Body of pancreas (tissue), 4 donors: Measurements from ENCODE around the gene SLC38A8. TPM values are rescaled to one million over a fixed set of nuclear protein-coding genes. Genes with fewer than 3 reads are reported as not detected.
A peak's percentile ranks its signal among the peaks of the same experiment; 100 is the strongest.

Experiments
- ATAC-seq: fragments of 150-250 bp; one replicate; pipeline ENCODE4 v1.9.1; 2016
- DNase-seq, 4 donors: peaks; one replicate each; pipeline ENCODE4 v3.0.0-alpha.2; 2019
- H3K27ac ChIP-seq, 4 donors: fragments of 200-600 bp; sonication (generic); 1 replicate in 3 of 4; 2 replicates in 1 of 4; pipeline versions ENCODE4 v1.5.1 to v1.6.1; 2016 to 2019; ENCODE audit warnings: mild to moderate bottlenecking in 1 of 4, mixed read lengths in 1 of 4, moderate library complexity in 1 of 4
- H3K27me3 ChIP-seq, 2 donors: fragments of 200-600 bp; sonication (generic); one replicate each; pipeline ENCODE4 v1.6.0; 2016; ENCODE audit warnings: mild to moderate bottlenecking in 1 of 2
- H3K36me3 ChIP-seq, 2 donors: fragments of 200-600 bp; sonication (generic); replicated peaks in 1 of 2; 2 replicates each; pipeline ENCODE4 v1.5.1; 2016; ENCODE audit warnings: low read depth in 2 of 2; ENCODE audit not compliant: insufficient read depth in 1 of 2
- H3K4me1 ChIP-seq: fragments of 200-600 bp; sonication (generic); one replicate; pipeline ENCODE4 v1.6.0; 2016
- H3K4me3 ChIP-seq, 2 donors: fragments of 200-600 bp; sonication (generic); 1 replicate in 1 of 2; 2 replicates in 1 of 2; pipeline ENCODE4 v1.5.1; 2016 to 2019
- H3K9me3 ChIP-seq, 3 donors: fragments of 200-600 bp; sonication (generic); 1 replicate in 2 of 3; 2 replicates in 1 of 3; pipeline ENCODE4 v1.5.1; 2016
- CTCF ChIP-seq, 7 experiments: fragments of 450-650 bp in 4 of 7; fragments of 200-600 bp in 3 of 7; sonication (generic) in 3 of 7; IDR thresholded peaks; one replicate each; pipeline ENCODE4 v1.5.1; 2016 to 2019; ENCODE audit warnings: antibody characterized with exemption in 7 of 7
- POLR2A ChIP-seq, 3 donors: fragments of 450-650 bp; IDR thresholded peaks; one replicate each; pipeline ENCODE4 v1.6.1; 2016; ENCODE audit warnings: antibody characterized with exemption in 3 of 3, mild to moderate bottlenecking in 2 of 3
- WGBS, 2 donors: methylation state at CpG; one replicate each; pipeline ENCODE4 v1.1.5; 2017; 5-methylcytosine and 5-hydroxymethylcytosine counted together
- intact Hi-C: fragments of 100-400 bp; cut with DNase I; formaldehyde crosslinking; loops from one replicate; pipeline ENCODE4 v1.15.1; 2023
- total RNA-seq, 2 donors: library from RNA; depleted of rRNA; stranded (reverse); fragments of >200 nt; gene quantifications; one replicate each; pipeline ENCODE4 v1.1.0, GENCODE V29; 2016

SLC38A8 gene
- total RNA-seq, 2 donors from 2014 or later: not detected

GRCh38 chr16:84018710-84019109, 23.9 kb downstream of the SLC38A8 start:
- DNase-seq (no peak), ATAC-seq (no peak)
- Histone ChIP-seq H3K36me3 (no peaks in the 10 kb centered on the region), H3K4me3 (no peak overlapping the region), H3K27me3 (no peaks in the 10 kb centered on the region), H3K27ac (no peak overlapping the region), H3K9me3 (peaks cover 0 to 4% (median 0%) of the 10 kb centered on the region in 3 donors), H3K4me1 (no peaks in the 10 kb centered on the region)
- TF ChIP-seq CTCF (IDR thresholded peaks at IDR 0.05) (no peak), POLR2A (IDR thresholded peaks at IDR 0.05) (no peak)
- 83 to 89% methylated on average over 4 of the region's 4 CpGs for WGBS, 2 donors
- intact Hi-C loops: no loop called here

DNA sequence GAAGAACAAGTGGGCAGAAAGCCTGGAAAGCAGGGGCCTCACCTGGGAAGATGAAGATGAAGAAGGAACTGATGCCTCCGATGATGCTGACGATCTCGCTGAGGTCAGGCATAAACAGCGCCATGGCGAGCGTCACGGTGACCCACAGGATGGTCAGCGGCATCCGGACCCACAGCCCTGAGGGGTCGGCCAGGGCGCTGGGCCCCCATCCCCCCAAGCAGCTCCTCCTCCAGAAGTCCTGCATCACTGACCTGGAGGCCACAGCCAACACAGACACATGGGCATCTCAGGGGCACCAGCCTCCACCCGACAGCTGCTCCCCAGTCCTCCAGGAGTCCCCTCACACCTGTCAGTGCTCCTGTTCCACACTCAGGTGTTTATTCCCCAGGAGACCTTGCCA, 26.1 kb downstream of the SLC38A8 start:
- no peaks in the 10 kb centered on the region for H3K36me3 ChIP-seq
- no peak overlapping the region for H3K27ac ChIP-seq
- H3K9me3 ChIP-seq: peaks cover 0 to 4% (median 0%) of the 10 kb centered on the region in 3 donors
- no peak overlapping the region for H3K4me3 ChIP-seq
- 88 to 90% methylated on average over 7 to 12 of the region's 12 CpGs for WGBS, 2 donors
- ATAC-seq (no peak), DNase-seq (no peak)
- no peak for TF ChIP-seq POLR2A (IDR thresholded peaks at IDR 0.05)
- no peak for TF ChIP-seq CTCF (IDR thresholded peaks at IDR 0.05)
- intact Hi-C loops: no loop called here
- no peaks in the 10 kb centered on the region for H3K4me1 ChIP-seq
- no peaks in the 10 kb centered on the region for H3K27me3 ChIP-seq

DNA sequence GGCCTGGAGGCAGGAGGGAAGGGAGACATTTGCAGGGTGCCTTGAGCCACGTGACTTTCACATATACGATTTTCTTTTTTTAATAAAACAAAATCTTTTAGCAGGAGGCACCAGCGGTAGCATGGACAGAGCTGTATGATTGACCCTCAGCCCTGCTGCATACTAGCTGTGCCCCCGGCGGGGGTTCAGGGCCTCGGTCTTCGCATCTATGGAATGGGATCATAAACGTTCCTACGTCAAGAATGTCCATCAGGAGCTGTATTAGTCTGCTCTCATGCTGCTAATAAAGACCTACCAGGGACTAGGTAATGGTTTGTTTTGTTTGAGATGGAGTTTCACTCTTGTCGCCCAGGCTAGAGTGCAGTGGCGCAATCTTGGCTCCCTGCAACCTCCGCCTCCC, 27.2 kb downstream of the SLC38A8 start:
- H3K36me3 ChIP-seq: no peaks in the 10 kb centered on the region
- intact Hi-C loops: no loop called here
- no peaks in the 10 kb centered on the region for H3K4me1 ChIP-seq
- no peak overlapping the region for H3K4me3 ChIP-seq
- H3K27me3 ChIP-seq: no peaks in the 10 kb centered on the region
- H3K9me3 ChIP-seq: no peaks in the 10 kb centered on the region
- DNase-seq (no peak), ATAC-seq (no peak)
- no peak overlapping the region for H3K27ac ChIP-seq
- TF ChIP-seq POLR2A (IDR thresholded peaks at IDR 0.05): no peak
- 78 to 87% methylated on average over 12 of the region's 12 CpGs for WGBS, 2 donors

- intact Hi-C loops: no loop called here
- H3K27me3 ChIP-seq: no peaks in the 10 kb centered on the region
- ATAC-seq (no peak), DNase-seq (no peak)
- H3K9me3 ChIP-seq: no peaks in the 10 kb centered on the region
- no peaks in the 10 kb centered on the region for H3K36me3 ChIP-seq
- no peak overlapping the region for H3K4me3 ChIP-seq
- H3K27ac ChIP-seq: no peak overlapping the region
- WGBS, 2 donors: 57 to 64% methylated on average over 8 to 14 of the region's 14 CpGs
- H3K4me1 ChIP-seq: no peaks in the 10 kb centered on the region
- TF ChIP-seq POLR2A (IDR thresholded peaks at IDR 0.05) (no peak), CTCF (IDR thresholded peaks at IDR 0.05) (peak in 1 of 7 experiments; percentile 7)
Measured at GRCh38 chr16:84014570-84015327, 27.8 kb downstream of the SLC38A8 start.

GRCh38 chr16:84013787-84014569, 28.6 kb downstream of the SLC38A8 start:
- Histone ChIP-seq H3K27ac (no peak overlapping the region), H3K9me3 (no peaks in the 10 kb centered on the region), H3K4me3 (no peak overlapping the region), H3K4me1 (no peaks in the 10 kb centered on the region), H3K27me3 (no peaks in the 10 kb centered on the region), H3K36me3 (no peaks in the 10 kb centered on the region)
- peak; percentile 78 to 93 (median 91) for DNase-seq
- intact Hi-C loops: no loop called here
- ATAC-seq: peak; percentile 85
- TF ChIP-seq POLR2A (IDR thresholded peaks at IDR 0.05): no peak
- TF ChIP-seq CTCF (IDR thresholded peaks at IDR 0.05): peak in 1 of 7 experiments; percentile 8
- WGBS, 2 donors: 9 to 11% methylated on average over 3 to 14 of the region's 14 CpGs
